Measurements from ENCODE around the gene LY6G5C. TPM values are rescaled to one million over a fixed set of nuclear protein-coding genes. Genes with fewer than 3 reads are reported as not detected.

LY6G5C gene
- total and polyA plus RNA-seq, 2 of the 13 experiments (the other 11 are each of a cell fraction or from before 2014, with no cell fraction given) = 0.33 to 0.55 TPM

GRCh38 chr6:31657406-31658157, 23.3 kb downstream of the LY6G5C start (continued):
- TF ChIP-seq KDM4B (CRISPR knock-in tag; IDR thresholded peaks at IDR 0.05) = no peak
- no peak for TF ChIP-seq ZNF850 (CRISPR knock-in tag; conservative IDR thresholded peaks at IDR 0.05)
- no peak for TF ChIP-seq AHDC1 (CRISPR knock-in tag; IDR thresholded peaks at IDR 0.05; ENCODE audit: borderline replicate concordance)
- peak; percentile 58; the same call in 1 of the 2 replicates for TF ChIP-seq HNF1B (CRISPR knock-in tag; IDR thresholded peaks at IDR 0.05)
- no peak for TF ChIP-seq SNAI1 (CRISPR knock-in tag; IDR thresholded peaks at IDR 0.05; ENCODE audit: borderline replicate concordance)
- TF ChIP-seq SIX4 (CRISPR knock-in tag; IDR thresholded peaks at IDR 0.05) = 0 out of 2 replicates have a peak, but pooled peaks have one; percentile 9
- 0 out of 2 replicates have a peak, but pooled peaks have one; percentile 24 for TF ChIP-seq ZNF652 (CRISPR knock-in tag; IDR thresholded peaks at IDR 0.05; ENCODE audit: borderline replicate concordance, low read depth)
- TF ChIP-seq ZSCAN21 (CRISPR knock-in tag; IDR thresholded peaks at IDR 0.05; ENCODE audit: borderline replicate concordance) = 0 out of 2 replicates have a peak, but pooled peaks have one; percentile 50
- no peak for TF ChIP-seq ZNF256 (CRISPR knock-in tag; conservative IDR thresholded peaks at IDR 0.05)
- peak; percentile 52 for TF ChIP-seq HNRNPK (IDR thresholded peaks at IDR 0.05; ENCODE audit: low read depth, low read length, poor library complexity, severe bottlenecking)
- no peak for TF ChIP-seq KDM1A (CRISPR knock-in tag; IDR thresholded peaks at IDR 0.05)
- TF ChIP-seq ZNF777 (CRISPR knock-in tag; IDR thresholded peaks at IDR 0.05) = no peak
- no peak for TF ChIP-seq ZNF564 (CRISPR knock-in tag; IDR thresholded peaks at IDR 0.05)
- no peak for TF ChIP-seq MNT (IDR thresholded peaks at IDR 0.05)
- TF ChIP-seq CEBPG (CRISPR knock-in tag; IDR thresholded peaks at IDR 0.05) = no peak
- no peak for TF ChIP-seq CBFB (CRISPR knock-in tag; IDR thresholded peaks at IDR 0.05)
- no peak for TF ChIP-seq BCLAF1 (IDR thresholded peaks at IDR 0.05)
